GM23248 (cell line): ENCODE measurements around the gene NCAM1. TPM values are rescaled to one million over a fixed set of nuclear protein-coding genes. Genes with fewer than 3 reads are reported as not detected.

Experiments
- DNase-seq: peaks from one replicate; pipeline ENCODE4 v3.0.0-alpha.2; 2015
- H2AFZ ChIP-seq: fragments of 200-600 bp; sonication (generic); 2 replicates; pipeline ENCODE4 v1.6.1; 2016; ENCODE audit warnings: antibody characterized with exemption
- H3F3A ChIP-seq: fragments of 200-600 bp; sonication (generic); 2 replicates; pipeline ENCODE4 v1.6.1; 2016; ENCODE audit warnings: mild to moderate bottlenecking, antibody characterized with exemption, mixed run types; ENCODE audit not compliant: insufficient read depth
- H3K27ac ChIP-seq: fragments of 200-600 bp; sonication (generic); 2 replicates; pipeline ENCODE4 v1.5.1; 2016; ENCODE audit warnings: mild to moderate bottlenecking
- H3K27me3 ChIP-seq: fragments of 200-600 bp; sonication (generic); replicated peaks from 2 replicates; pipeline ENCODE4 v1.6.1; 2016; ENCODE audit warnings: mild to moderate bottlenecking; ENCODE audit not compliant: insufficient read depth
- H3K36me3 ChIP-seq: fragments of 200-600 bp; sonication (generic); 2 replicates; pipeline ENCODE4 v1.6.1; 2016; ENCODE audit warnings: low read depth, mild to moderate bottlenecking
- H3K4me1 ChIP-seq: fragments of 200-600 bp; sonication (generic); 2 replicates; pipeline ENCODE4 v1.6.1; 2016; ENCODE audit warnings: mild to moderate bottlenecking; ENCODE audit not compliant: insufficient read depth
- H3K4me2 ChIP-seq: fragments of 200-600 bp; sonication (generic); one replicate; pipeline ENCODE4 v1.6.1; 2016; ENCODE audit warnings: mild to moderate bottlenecking; ENCODE audit not compliant: unreplicated experiment
- H3K4me3 ChIP-seq: fragments of 200-600 bp; sonication (generic); 2 replicates; pipeline ENCODE4 v1.5.1; 2016; ENCODE audit warnings: mild to moderate bottlenecking
- H3K79me2 ChIP-seq: fragments of 200-600 bp; sonication (generic); 2 replicates; pipeline ENCODE4 v1.6.1; 2016; ENCODE audit warnings: mild to moderate bottlenecking; ENCODE audit not compliant: insufficient read depth
- H3K9ac ChIP-seq: fragments of 200-600 bp; sonication (generic); 2 replicates; pipeline ENCODE4 v1.6.1; 2016; ENCODE audit warnings: mild to moderate bottlenecking
- H3K9me2 ChIP-seq: fragments of 200-600 bp; sonication (generic); 2 replicates; pipeline ENCODE4 v1.6.1; 2016; ENCODE audit warnings: mixed run types, mild to moderate bottlenecking, moderate library complexity; ENCODE audit not compliant: insufficient read depth
- H3K9me3 ChIP-seq: fragments of 200-600 bp; sonication (generic); one replicate; pipeline ENCODE4 v1.6.1; 2017; ENCODE audit warnings: low read depth
- H4K20me1 ChIP-seq: fragments of 200-600 bp; sonication (generic); 2 replicates; pipeline ENCODE4 v1.6.0; 2016; ENCODE audit not compliant: insufficient read depth
- EZH2 ChIP-seq: fragments of 200-600 bp; sonication (generic); IDR thresholded peaks from 2 replicates; pipeline ENCODE4 v1.6.1; 2018; ENCODE audit warnings: antibody characterized with exemption, mild to moderate bottlenecking; ENCODE audit not compliant: insufficient read depth, poor library complexity, severe bottlenecking
- EZH2phosphoT487 ChIP-seq: fragments of 200-600 bp; sonication (generic); IDR thresholded peaks from 2 replicates; pipeline ENCODE4 v1.6.1; 2018; ENCODE audit warnings: antibody characterized with exemption, moderate library complexity, mild to moderate bottlenecking, low read depth; ENCODE audit not compliant: insufficient read depth
- WGBS, 2 experiments: methylation state at CpG; one replicate each; pipeline ENCODE4 v1.1.6; 2015 to 2017; ENCODE audit warnings: low lambda C conversion rate in 2 of 2, low coverage in 1 of 2; ENCODE audit errors: missing lambda C conversion rate in 2 of 2; 5-methylcytosine and 5-hydroxymethylcytosine counted together
- in situ Hi-C: fragments of 300-500 bp; cut with MboI; formaldehyde crosslinking; loops from 2 replicates; pipeline ENCODE4 v1.15.0; 2020
- polyA plus RNA-seq: library from polyadenylated mRNA; unstranded; fragments of >200 nt; fragmentation: Nextera tagmentation; extraction: Ambion mirVana; gene quantifications from 2 replicates; pipeline ENCODE4 v1.2.1, GENCODE V29; 2016
- total RNA-seq: library from RNA; depleted of rRNA; stranded (reverse); fragments of >200 nt; shearing (Covaris generic); gene quantifications from 2 replicates; pipeline ENCODE4 v1.2.3, GENCODE V29; 2014

NCAM1 gene
- total and polyA plus RNA-seq, 2 experiments from 2014 or later = 1.5 to 1.8 TPM

DNA sequence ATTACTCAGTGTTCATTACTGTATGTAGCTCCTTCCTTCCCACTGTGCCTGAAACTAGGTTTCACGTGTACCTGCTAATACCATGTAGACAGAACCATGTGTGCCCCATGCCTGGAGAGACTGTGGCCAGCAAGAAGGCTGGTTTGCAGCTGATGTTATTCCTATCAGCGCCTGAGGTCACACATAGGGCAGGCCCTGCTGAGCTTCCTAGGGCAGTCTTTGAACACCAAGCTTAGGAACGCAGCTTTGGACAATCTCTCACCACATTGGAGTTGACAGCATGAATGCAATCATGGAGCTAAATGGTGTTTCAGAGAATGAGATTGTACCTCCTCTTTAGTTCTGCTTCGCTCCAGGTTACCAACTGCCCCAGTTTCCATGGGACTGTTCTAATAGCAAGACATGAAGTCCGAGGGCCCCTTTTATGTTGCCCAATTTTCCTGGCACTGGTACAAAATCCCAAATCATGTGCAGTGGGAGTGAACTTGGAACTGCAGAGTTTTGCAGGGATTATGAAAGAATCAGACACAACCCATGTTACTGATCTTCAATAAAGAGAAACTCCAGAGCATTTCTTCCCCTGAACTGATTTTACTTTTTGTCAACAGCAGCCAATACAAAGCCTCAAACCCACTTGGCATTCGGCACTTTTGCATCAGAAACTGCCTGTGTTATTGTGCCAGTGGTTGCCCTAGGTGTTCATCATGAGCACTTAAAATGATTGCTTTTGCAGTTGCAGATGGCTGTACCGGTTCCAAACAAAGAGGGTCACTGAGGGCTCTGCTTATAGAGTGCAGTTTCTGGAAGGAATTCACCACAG is 199.0 kb downstream of the NCAM1 start:
- H3K36me3 ChIP-seq = no peaks in the 10 kb centered on the region
- no peak overlapping the region for H3K4me2 ChIP-seq
- H3K79me2 ChIP-seq = no peaks in the 10 kb centered on the region
- no peak for DNase-seq
- 38 to 44% methylated on average over 7 of the region's 7 CpGs for WGBS, 2 experiments
- H3K9me3 ChIP-seq = no peaks in the 10 kb centered on the region
- no peak overlapping the region for H3K9ac ChIP-seq
- no peaks in the 10 kb centered on the region for H3K4me1 ChIP-seq
- H2AFZ ChIP-seq = no peak overlapping the region
- no peaks in the 10 kb centered on the region for H3F3A ChIP-seq
- TF ChIP-seq EZH2phosphoT487 (no peak), EZH2 (no peak)
- in situ Hi-C loops = no loop called here
- H3K9me2 ChIP-seq = no peaks in the 10 kb centered on the region
- H4K20me1 ChIP-seq = no peaks in the 10 kb centered on the region
- no peaks in the 10 kb centered on the region for H3K27me3 ChIP-seq
- H3K27ac ChIP-seq = no peak overlapping the region
- no peak overlapping the region for H3K4me3 ChIP-seq

- H3K9me3 ChIP-seq = no peaks in the 10 kb centered on the region
- H3K4me3 ChIP-seq = no peak overlapping the region
- H3K79me2 ChIP-seq = no peaks in the 10 kb centered on the region
- no peaks in the 10 kb centered on the region for H3K36me3 ChIP-seq
- H3K4me1 ChIP-seq = no peaks in the 10 kb centered on the region
- H3K4me2 ChIP-seq = no peak overlapping the region
- no peaks in the 10 kb centered on the region for H3F3A ChIP-seq
- no peak overlapping the region for H3K27ac ChIP-seq
- H2AFZ ChIP-seq = no peak overlapping the region
- no peaks in the 10 kb centered on the region for H4K20me1 ChIP-seq
- H3K9me2 ChIP-seq = no peaks in the 10 kb centered on the region
- in situ Hi-C loops = no loop called here
- no peak for TF ChIP-seq EZH2
- no peak for TF ChIP-seq EZH2phosphoT487
- DNase-seq = no peak
- 51 to 57% methylated on average over 6 of the region's 6 CpGs for WGBS, 2 experiments
- no peaks in the 10 kb centered on the region for H3K27me3 ChIP-seq
- H3K9ac ChIP-seq = no peak overlapping the region
Observed at GRCh38 chr11:113160808-113161124, 199.5 kb downstream of the NCAM1 start.

GRCh38 chr11:113161711-113162591 is 200.7 kb downstream of the NCAM1 start:
- in situ Hi-C loops = no loop called here
- no peaks in the 10 kb centered on the region for H3K36me3 ChIP-seq
- no peaks in the 10 kb centered on the region for H3K9me3 ChIP-seq
- H3K9me2 ChIP-seq = no peaks in the 10 kb centered on the region
- no peak overlapping the region for H3K9ac ChIP-seq
- H3K4me2 ChIP-seq = no peak overlapping the region
- no peak overlapping the region for H3K27ac ChIP-seq
- no peak for DNase-seq
- H3K4me3 ChIP-seq = no peak overlapping the region
- H3K27me3 ChIP-seq = no peaks in the 10 kb centered on the region
- TF ChIP-seq EZH2 = no peak
- TF ChIP-seq EZH2phosphoT487 = no peak
- no peaks in the 10 kb centered on the region for H4K20me1 ChIP-seq
- H2AFZ ChIP-seq = no peak overlapping the region
- no peaks in the 10 kb centered on the region for H3K4me1 ChIP-seq
- WGBS, 2 experiments = 59 to 64% methylated on average over 5 of the region's 5 CpGs
- no peaks in the 10 kb centered on the region for H3K79me2 ChIP-seq
- H3F3A ChIP-seq = no peaks in the 10 kb centered on the region

DNA sequence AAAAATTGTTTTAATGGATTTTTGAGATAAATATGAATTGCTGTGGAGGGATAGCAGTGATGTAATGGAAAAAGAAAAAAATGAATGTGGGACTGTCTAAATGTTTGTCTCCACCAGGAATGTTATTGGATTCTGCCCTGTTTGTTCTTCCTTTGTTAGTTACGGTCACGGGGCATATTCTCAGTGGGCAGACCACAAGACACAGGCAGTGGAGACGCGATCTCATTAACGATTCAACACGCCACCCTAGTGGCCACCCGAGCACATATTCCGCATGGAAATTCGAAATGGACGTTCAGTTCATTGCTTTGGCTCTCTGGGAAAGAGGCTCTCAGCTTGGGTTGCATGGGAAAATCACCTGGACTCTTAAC is 201.4 kb downstream of the NCAM1 start:
- Histone ChIP-seq H3F3A (no peaks in the 10 kb centered on the region), H3K36me3 (no peaks in the 10 kb centered on the region), H3K27ac (no peak overlapping the region), H3K9me2 (no peaks in the 10 kb centered on the region), H3K9me3 (no peaks in the 10 kb centered on the region), H3K4me2 (no peak overlapping the region), H3K4me1 (no peaks in the 10 kb centered on the region), H3K27me3 (no peaks in the 10 kb centered on the region), H4K20me1 (no peaks in the 10 kb centered on the region), H2AFZ (no peak overlapping the region), H3K4me3 (no peak overlapping the region), H3K9ac (no peak overlapping the region), H3K79me2 (no peaks in the 10 kb centered on the region)
- TF ChIP-seq EZH2 (no peak), EZH2phosphoT487 (no peak)
- in situ Hi-C loops = no loop called here
- WGBS, 2 experiments = 86 to 89% methylated on average over 10 of the region's 10 CpGs
- no peak for DNase-seq
